ENCODE data around the gene LMTK3. TPM values are rescaled to one million over a fixed set of nuclear protein-coding genes. Genes with fewer than 3 reads are reported as not detected.

LMTK3 gene
- polyA plus RNA-seq, 1 donor (not counting 4 experiments of a cell fraction or from before 2014, with no cell fraction given), result 0.51 TPM

GRCh38 chr19:48510421-48511268, 990 bp downstream of the LMTK3 start:
- DNase-seq (ENCODE audit: low read depth, low spot score) (no peak), FAIRE-seq (no peak)
- no peaks in the 10 kb centered on the region for H3K79me2 ChIP-seq (ENCODE audit: control insufficient read depth, insufficient read depth, low read length)
- H3K9ac ChIP-seq (ENCODE audit: control insufficient read depth, extremely low read depth, insufficient read depth, low read length), result no peak overlapping the region
- H3K4me2 ChIP-seq (ENCODE audit: control insufficient read depth, extremely low read depth, insufficient read depth, low read depth, low read length), result peak overlapping the region; percentile 60
- H3K4me3 ChIP-seq (ENCODE audit: control insufficient read depth in 2 of 3, extremely low read depth in 1 of 3, insufficient read depth in 2 of 3, low read depth in 1 of 3, low read length in 3 of 3), result peak overlapping the region in 1 of 3 experiments; percentile 43
- H2AFZ ChIP-seq (ENCODE audit: control insufficient read depth, low read length), result peak overlapping the region; percentile 46
- no peaks in the 10 kb centered on the region for H3K36me3 ChIP-seq (ENCODE audit: control insufficient read depth in 2 of 2, extremely low read depth in 1 of 2, insufficient read depth in 2 of 2, low read length in 2 of 2)
- no peak overlapping the region for H3K27ac ChIP-seq (ENCODE audit: control insufficient read depth, insufficient read depth, low read length)
- peaks cover 2% of the 10 kb centered on the region for H3K4me1 ChIP-seq (ENCODE audit: control insufficient read depth, extremely low read depth, insufficient read depth, low read length)
- dilution Hi-C loops (cut with MboI; ENCODE audit: extremely low pct_ligation_motif_present, low sequenced_read_pairs), result no loop called here
- H3K27me3 ChIP-seq (ENCODE audit: control insufficient read depth, extremely low read depth, insufficient read depth, low read length), result peaks cover 21% of the 10 kb centered on the region
- TF ChIP-seq CTCF (optimal IDR thresholded peaks at IDR 0.05 in 1 of 3, IDR thresholded peaks at IDR 0.05 in 1 of 3, conservative IDR thresholded peaks at IDR 0.05 in 1 of 3; ENCODE audit: extremely low read depth in 1 of 3, insufficient read depth in 2 of 3, low read length in 3 of 3) (no peak), EZH2 (IDR thresholded peaks at IDR 0.05; ENCODE audit: low read length) (peak; percentile 66)
- H4K20me1 ChIP-seq (ENCODE audit: control insufficient read depth, extremely low read depth, insufficient read depth, low read length), result no peaks in the 10 kb centered on the region
- H3K9me1 ChIP-seq (ENCODE audit: control insufficient read depth, extremely low read depth, insufficient read depth, low read length), result no peaks in the 10 kb centered on the region
- no peaks in the 10 kb centered on the region for H3K9me3 ChIP-seq (ENCODE audit: control insufficient read depth, low read depth, low read length)

DNA sequence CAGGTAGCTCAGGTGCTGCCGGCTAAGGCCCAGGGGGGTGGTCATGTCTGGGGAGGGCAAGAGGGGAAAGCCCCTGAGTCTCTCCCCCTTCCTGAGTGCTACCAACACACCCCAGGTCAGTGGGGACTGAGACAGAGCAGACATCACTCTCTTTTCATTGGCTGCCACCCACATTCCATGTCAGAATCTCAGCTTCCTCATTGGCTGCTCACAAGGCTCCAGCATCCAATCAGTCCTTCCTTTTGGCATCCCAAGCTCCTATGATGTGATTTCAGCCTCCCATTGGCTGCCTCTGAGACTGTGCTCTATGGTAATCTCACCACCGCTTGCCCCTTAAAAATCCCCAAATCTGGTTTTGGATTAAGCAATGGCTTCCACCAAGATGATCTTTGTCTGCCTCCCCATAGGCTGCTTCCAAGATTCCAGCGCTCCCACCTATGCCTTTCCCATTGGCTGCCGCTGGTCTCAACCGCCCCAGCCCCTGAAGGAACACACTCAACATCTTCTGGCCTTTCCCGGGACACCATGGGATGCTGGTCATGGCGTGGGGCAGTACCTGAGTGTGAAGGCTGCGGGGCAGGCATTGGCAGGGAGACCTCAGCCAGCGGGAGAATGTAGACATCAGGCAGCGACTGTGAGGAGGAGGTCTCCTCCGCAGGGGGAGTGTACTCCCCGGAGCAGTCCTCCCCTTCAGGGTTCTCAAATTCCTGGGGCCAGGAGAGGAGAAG, 2.0 kb downstream of the LMTK3 start:
- Histone ChIP-seq H3K9me1 (ENCODE audit: control insufficient read depth, extremely low read depth, insufficient read depth, low read length) (no peaks in the 10 kb centered on the region), H3K4me2 (ENCODE audit: control insufficient read depth, extremely low read depth, insufficient read depth, low read depth, low read length) (no peak overlapping the region), H2AFZ (ENCODE audit: control insufficient read depth, low read length) (no peak overlapping the region), H3K4me3 (ENCODE audit: control insufficient read depth in 2 of 3, extremely low read depth in 1 of 3, insufficient read depth in 2 of 3, low read depth in 1 of 3, low read length in 3 of 3) (no peak overlapping the region), H3K9me3 (ENCODE audit: control insufficient read depth, low read depth, low read length) (no peaks in the 10 kb centered on the region), H3K9ac (ENCODE audit: control insufficient read depth, extremely low read depth, insufficient read depth, low read length) (no peak overlapping the region), H4K20me1 (ENCODE audit: control insufficient read depth, extremely low read depth, insufficient read depth, low read length) (no peaks in the 10 kb centered on the region), H3K27ac (ENCODE audit: control insufficient read depth, insufficient read depth, low read length) (no peak overlapping the region), H3K36me3 (ENCODE audit: control insufficient read depth in 2 of 2, extremely low read depth in 1 of 2, insufficient read depth in 2 of 2, low read length in 2 of 2) (no peaks in the 10 kb centered on the region), H3K27me3 (ENCODE audit: control insufficient read depth, extremely low read depth, insufficient read depth, low read length) (peaks cover 21% of the 10 kb centered on the region), H3K4me1 (ENCODE audit: control insufficient read depth, extremely low read depth, insufficient read depth, low read length) (peaks cover 2% of the 10 kb centered on the region), H3K79me2 (ENCODE audit: control insufficient read depth, insufficient read depth, low read length) (no peaks in the 10 kb centered on the region)
- dilution Hi-C loops (cut with MboI; ENCODE audit: extremely low pct_ligation_motif_present, low sequenced_read_pairs), result no loop called here
- no peak for DNase-seq (ENCODE audit: low read depth, low spot score)
- no peak for TF ChIP-seq CTCF (optimal IDR thresholded peaks at IDR 0.05 in 1 of 3, IDR thresholded peaks at IDR 0.05 in 1 of 3, conservative IDR thresholded peaks at IDR 0.05 in 1 of 3; ENCODE audit: extremely low read depth in 1 of 3, insufficient read depth in 2 of 3, low read length in 3 of 3)
- TF ChIP-seq EZH2 (IDR thresholded peaks at IDR 0.05; ENCODE audit: low read length), result no peak
- FAIRE-seq, result no peak

Data from keratinocyte (primary cell).